DOHH2 (cell line): ENCODE data around the gene SYK.

Source experiments
- H3F3A ChIP-seq: fragments of 200-600 bp; sonication (generic), shearing (Covaris generic); 2 replicates; pipeline ENCODE4 v1.6.0; 2016; ENCODE audit warnings: antibody characterized with exemption, mild to moderate bottlenecking; ENCODE audit not compliant: control insufficient read depth, insufficient read depth
- H3K27ac ChIP-seq: fragments of 200-600 bp; sonication (generic); 2 replicates; pipeline ENCODE4 v1.5.1; 2014; ENCODE audit warnings: low read depth, mild to moderate bottlenecking, low read length, moderate library complexity
- H3K27me3 ChIP-seq: fragments of 200-600 bp; sonication (generic); 2 replicates; pipeline ENCODE4 v1.6.1; 2014; ENCODE audit warnings: mild to moderate bottlenecking, low read length, mixed read lengths; ENCODE audit not compliant: control insufficient read depth
- H3K36me3 ChIP-seq: fragments of 200-600 bp; sonication (generic); 2 replicates; pipeline ENCODE4 v1.6.1; 2014; ENCODE audit warnings: mild to moderate bottlenecking, low read length, moderate library complexity, mixed read lengths; ENCODE audit not compliant: control insufficient read depth
- H3K4me1 ChIP-seq: fragments of 200-600 bp; sonication (generic); 2 replicates; pipeline ENCODE4 v1.6.1; 2014; ENCODE audit warnings: mild to moderate bottlenecking, low read length, mixed read lengths; ENCODE audit not compliant: control insufficient read depth
- H3K4me2 ChIP-seq: fragments of 200-600 bp; sonication (generic); 2 replicates; pipeline ENCODE4 v1.6.0; 2014; ENCODE audit warnings: mild to moderate bottlenecking, low read length, moderate library complexity
- H3K4me3 ChIP-seq: fragments of 200-600 bp; sonication (generic); 2 replicates; pipeline ENCODE4 v1.5.1; 2014; ENCODE audit warnings: mild to moderate bottlenecking, low read length, mixed read lengths
- H3K79me2 ChIP-seq: fragments of 200-600 bp; sonication (generic); 2 replicates; pipeline ENCODE4 v1.6.1; 2014; ENCODE audit warnings: mild to moderate bottlenecking, low read length, mixed read lengths; ENCODE audit not compliant: control insufficient read depth
- H3K9me2 ChIP-seq: fragments of 200-600 bp; sonication (generic); replicated peaks from 2 replicates; pipeline ENCODE4 v1.6.1; 2014; ENCODE audit warnings: mild to moderate bottlenecking, low read length, mixed read lengths; ENCODE audit not compliant: control insufficient read depth
- H3K9me3 ChIP-seq: fragments of 200-600 bp; sonication (generic); 2 replicates; pipeline ENCODE4 v1.6.1; 2014; ENCODE audit warnings: antibody characterized with exemption, low read length, mixed read lengths; ENCODE audit not compliant: control insufficient read depth, insufficient read depth
- H4K20me1 ChIP-seq: fragments of 200-600 bp; sonication (generic); 2 replicates; pipeline ENCODE4 v1.6.0; 2014; ENCODE audit warnings: low read depth, mild to moderate bottlenecking, antibody characterized with exemption, low read length, moderate library complexity; ENCODE audit not compliant: control insufficient read depth, insufficient read depth
- CTCF ChIP-seq: fragments of 200-600 bp; sonication (generic); IDR thresholded peaks from one replicate; pipeline ENCODE4 v1.5.1; 2014; ENCODE audit warnings: antibody characterized with exemption, mild to moderate bottlenecking, low read depth, low read length; ENCODE audit not compliant: poor library complexity, severe bottlenecking
- EZH2phosphoT487 ChIP-seq: fragments of 200-600 bp; sonication (generic); IDR thresholded peaks from 2 replicates; pipeline ENCODE4 v1.6.1; 2017; ENCODE audit warnings: borderline replicate concordance, mild to moderate bottlenecking, antibody characterized with exemption, low read length, moderate library complexity, mixed read lengths

The SYK gene

GRCh38 chr9:90943341-90943740 lies 141.7 kb downstream of the SYK start:
- no peaks in the 10 kb centered on the region for H3F3A ChIP-seq
- no peaks in the 10 kb centered on the region for H3K36me3 ChIP-seq
- no peaks in the 10 kb centered on the region for H3K9me3 ChIP-seq
- peaks cover 7% of the 10 kb centered on the region for H3K27me3 ChIP-seq
- no peak overlapping the region for H3K4me2 ChIP-seq
- TF ChIP-seq CTCF (no peak), EZH2phosphoT487 (no peak)
- H3K79me2 ChIP-seq: no peaks in the 10 kb centered on the region
- no peak overlapping the region for H3K4me3 ChIP-seq
- H3K27ac ChIP-seq: no peak overlapping the region
- no peaks in the 10 kb centered on the region for H4K20me1 ChIP-seq
- H3K4me1 ChIP-seq: no peaks in the 10 kb centered on the region
- H3K9me2 ChIP-seq: no peaks in the 10 kb centered on the region

GRCh38 chr9:90945336-90945735 lies 143.7 kb downstream of the SYK start:
- H3K36me3 ChIP-seq: no peaks in the 10 kb centered on the region
- no peaks in the 10 kb centered on the region for H3K9me3 ChIP-seq
- peaks cover 7% of the 10 kb centered on the region for H3K27me3 ChIP-seq
- no peak overlapping the region for H3K4me2 ChIP-seq
- no peak overlapping the region for H3K4me3 ChIP-seq
- H3F3A ChIP-seq: no peaks in the 10 kb centered on the region
- no peaks in the 10 kb centered on the region for H4K20me1 ChIP-seq
- H3K79me2 ChIP-seq: no peaks in the 10 kb centered on the region
- TF ChIP-seq EZH2phosphoT487 (no peak), CTCF (no peak)
- no peaks in the 10 kb centered on the region for H3K4me1 ChIP-seq
- H3K9me2 ChIP-seq: no peaks in the 10 kb centered on the region
- H3K27ac ChIP-seq: no peak overlapping the region

- Histone ChIP-seq H3K9me2 (no peaks in the 10 kb centered on the region), H4K20me1 (no peaks in the 10 kb centered on the region), H3K27ac (no peak overlapping the region), H3K9me3 (no peaks in the 10 kb centered on the region), H3K4me3 (no peak overlapping the region), H3K4me2 (no peak overlapping the region), H3K79me2 (no peaks in the 10 kb centered on the region), H3K36me3 (no peaks in the 10 kb centered on the region), H3F3A (no peaks in the 10 kb centered on the region), H3K4me1 (no peaks in the 10 kb centered on the region), H3K27me3 (peaks cover 3% of the 10 kb centered on the region)
- TF ChIP-seq CTCF (no peak), EZH2phosphoT487 (no peak)
Measured at GRCh38 chr9:90946982-90947381, 145.4 kb downstream of the SYK start.
